WERI-Rb-1 (cell line): ENCODE results near the gene NENF.

Experiments used
- DNase-seq: peaks from one replicate; pipeline ENCODE4 v3.0.0-alpha.2; 2020
- H3K27ac ChIP-seq: fragments of 250-450 bp; sonication (Bioruptor Pico); 2 replicates; pipeline ENCODE4 v1.5.1; 2020; ENCODE audit warnings: mild to moderate bottlenecking, moderate library complexity
- H3K27me3 ChIP-seq: fragments of 250-450 bp; sonication (Bioruptor Pico); 2 replicates; pipeline ENCODE4 v1.5.1; 2021; ENCODE audit warnings: mild to moderate bottlenecking, low read depth, moderate library complexity; ENCODE audit not compliant: insufficient read depth, severe bottlenecking
- H3K36me3 ChIP-seq: fragments of 250-450 bp; sonication (Bioruptor Pico); 2 replicates; pipeline ENCODE4 v1.5.1; 2020; ENCODE audit warnings: mild to moderate bottlenecking, moderate library complexity
- H3K4me3 ChIP-seq: 2 replicates; pipeline ENCODE4 v1.5.1; 2011; ENCODE audit warnings: low read depth, mild to moderate bottlenecking, control low read depth, low read length
- H3K9me3 ChIP-seq: fragments of 250-450 bp; sonication (Bioruptor Pico); 2 replicates; pipeline ENCODE4 v1.5.1; 2021; ENCODE audit warnings: mild to moderate bottlenecking, moderate library complexity; ENCODE audit not compliant: severe bottlenecking
- TF ChIP-seq, protein P1 (sequence below): IDR thresholded peaks from 2 replicates; pipeline ENCODE4 v1.5.1; 2011; ENCODE audit warnings: low read depth, mild to moderate bottlenecking, control low read depth, inconsistent platforms, low read length

The NENF gene

DNA sequence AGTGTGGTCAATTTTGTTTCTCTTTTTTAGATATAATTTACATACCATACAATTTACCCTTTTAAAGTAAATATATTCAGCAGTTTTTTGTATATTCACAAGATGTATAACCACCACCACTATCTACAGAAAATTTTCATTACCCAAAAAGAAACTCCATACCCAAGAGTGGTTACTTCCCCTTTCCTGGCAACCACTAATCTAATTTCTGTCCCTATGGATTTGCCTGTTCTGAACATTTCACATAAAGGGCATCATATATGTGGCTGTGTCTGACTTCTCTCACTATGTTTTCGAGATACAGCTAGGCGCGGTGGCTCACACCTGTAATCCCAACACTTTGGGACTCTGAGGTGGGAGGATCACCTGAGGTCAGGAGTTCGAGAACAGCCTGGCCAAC lies 31.7 kb upstream of the NENF start:
- Histone ChIP-seq H3K9me3 (no peaks in the 10 kb centered on the region), H3K36me3 (peaks cover 3% of the 10 kb centered on the region), H3K27me3 (no peaks in the 10 kb centered on the region), H3K4me3 (no peak overlapping the region), H3K27ac (no peak overlapping the region)
- DNase-seq = no peak
- TF ChIP-seq, protein P1, sequence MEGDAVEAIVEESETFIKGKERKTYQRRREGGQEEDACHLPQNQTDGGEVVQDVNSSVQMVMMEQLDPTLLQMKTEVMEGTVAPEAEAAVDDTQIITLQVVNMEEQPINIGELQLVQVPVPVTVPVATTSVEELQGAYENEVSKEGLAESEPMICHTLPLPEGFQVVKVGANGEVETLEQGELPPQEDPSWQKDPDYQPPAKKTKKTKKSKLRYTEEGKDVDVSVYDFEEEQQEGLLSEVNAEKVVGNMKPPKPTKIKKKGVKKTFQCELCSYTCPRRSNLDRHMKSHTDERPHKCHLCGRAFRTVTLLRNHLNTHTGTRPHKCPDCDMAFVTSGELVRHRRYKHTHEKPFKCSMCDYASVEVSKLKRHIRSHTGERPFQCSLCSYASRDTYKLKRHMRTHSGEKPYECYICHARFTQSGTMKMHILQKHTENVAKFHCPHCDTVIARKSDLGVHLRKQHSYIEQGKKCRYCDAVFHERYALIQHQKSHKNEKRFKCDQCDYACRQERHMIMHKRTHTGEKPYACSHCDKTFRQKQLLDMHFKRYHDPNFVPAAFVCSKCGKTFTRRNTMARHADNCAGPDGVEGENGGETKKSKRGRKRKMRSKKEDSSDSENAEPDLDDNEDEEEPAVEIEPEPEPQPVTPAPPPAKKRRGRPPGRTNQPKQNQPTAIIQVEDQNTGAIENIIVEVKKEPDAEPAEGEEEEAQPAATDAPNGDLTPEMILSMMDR = no peak

DNA sequence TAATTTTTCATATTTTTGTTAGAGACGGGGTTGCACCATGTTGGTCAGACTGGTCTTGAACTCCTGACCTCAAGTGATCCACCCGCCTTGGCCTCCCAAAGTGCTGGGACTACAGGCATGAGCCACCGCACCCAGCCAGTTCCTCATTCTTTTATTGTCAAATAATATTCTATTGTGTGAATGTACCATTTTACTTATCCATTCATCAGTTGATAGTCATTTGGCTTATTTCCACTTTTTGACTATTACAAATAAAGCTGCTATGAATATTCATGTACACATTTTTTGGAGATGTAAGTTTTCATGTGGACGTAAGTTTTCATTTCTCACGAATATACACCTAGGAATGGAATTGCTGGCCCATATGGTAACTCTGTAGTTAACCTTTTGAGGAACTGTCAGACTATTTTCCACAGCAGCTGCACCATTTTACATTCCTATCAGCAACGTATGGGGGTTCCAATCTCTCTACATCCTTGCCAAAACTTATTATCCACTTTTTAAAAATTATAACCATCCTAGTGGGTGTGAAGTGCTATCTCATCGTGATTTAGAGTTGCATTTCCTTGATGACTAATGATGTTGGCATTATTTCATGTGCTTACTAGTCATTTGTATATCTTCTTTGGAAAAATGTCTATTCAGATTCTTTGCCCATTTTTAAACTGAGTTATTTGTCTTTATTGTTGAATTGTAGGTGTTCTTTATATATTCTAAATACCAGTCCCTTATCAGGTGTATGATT lies 30.7 kb upstream of the NENF start:
- H3K4me3 ChIP-seq = no peak overlapping the region
- TF ChIP-seq, protein P1 = no peak
- H3K9me3 ChIP-seq = no peaks in the 10 kb centered on the region
- peaks cover 12% of the 10 kb centered on the region for H3K36me3 ChIP-seq
- no peaks in the 10 kb centered on the region for H3K27me3 ChIP-seq
- DNase-seq = no peak
- H3K27ac ChIP-seq = no peak overlapping the region

DNA sequence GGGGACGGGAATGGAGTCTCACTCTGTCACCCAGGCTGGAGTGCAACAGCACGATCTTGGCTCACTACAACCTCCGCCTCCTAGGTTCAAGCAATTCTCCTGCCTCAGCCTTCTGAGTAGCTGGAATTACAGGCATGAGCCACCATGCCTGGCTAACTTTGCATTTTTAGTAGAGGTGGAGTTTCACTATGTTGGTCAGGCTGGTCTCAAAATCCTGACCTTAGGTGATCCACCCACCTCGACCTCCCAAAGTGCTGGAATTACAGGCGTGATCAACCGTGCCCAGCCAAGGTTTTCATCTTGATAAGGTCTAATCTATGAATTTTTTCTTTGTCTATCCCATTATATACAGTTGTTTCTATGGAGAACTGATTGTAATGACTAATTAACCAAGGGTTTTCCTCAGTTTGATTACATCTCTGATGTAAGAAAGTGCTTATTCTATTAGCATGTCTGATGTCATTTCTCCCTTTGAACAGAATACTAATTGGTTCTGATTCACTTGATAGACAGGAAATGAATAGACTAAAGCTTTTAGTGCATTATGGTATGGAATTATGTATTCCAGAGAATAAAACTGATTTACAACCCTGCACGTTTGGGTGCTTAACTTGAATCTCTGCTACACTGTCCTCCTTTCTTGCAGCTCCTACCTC lies 29.9 kb upstream of the NENF start:
- H3K27me3 ChIP-seq = no peaks in the 10 kb centered on the region
- no peak overlapping the region for H3K27ac ChIP-seq
- TF ChIP-seq, protein P1 = no peak
- DNase-seq = no peak
- H3K36me3 ChIP-seq = peaks cover 20% of the 10 kb centered on the region
- H3K4me3 ChIP-seq = no peak overlapping the region
- H3K9me3 ChIP-seq = peaks cover 3% of the 10 kb centered on the region

DNA sequence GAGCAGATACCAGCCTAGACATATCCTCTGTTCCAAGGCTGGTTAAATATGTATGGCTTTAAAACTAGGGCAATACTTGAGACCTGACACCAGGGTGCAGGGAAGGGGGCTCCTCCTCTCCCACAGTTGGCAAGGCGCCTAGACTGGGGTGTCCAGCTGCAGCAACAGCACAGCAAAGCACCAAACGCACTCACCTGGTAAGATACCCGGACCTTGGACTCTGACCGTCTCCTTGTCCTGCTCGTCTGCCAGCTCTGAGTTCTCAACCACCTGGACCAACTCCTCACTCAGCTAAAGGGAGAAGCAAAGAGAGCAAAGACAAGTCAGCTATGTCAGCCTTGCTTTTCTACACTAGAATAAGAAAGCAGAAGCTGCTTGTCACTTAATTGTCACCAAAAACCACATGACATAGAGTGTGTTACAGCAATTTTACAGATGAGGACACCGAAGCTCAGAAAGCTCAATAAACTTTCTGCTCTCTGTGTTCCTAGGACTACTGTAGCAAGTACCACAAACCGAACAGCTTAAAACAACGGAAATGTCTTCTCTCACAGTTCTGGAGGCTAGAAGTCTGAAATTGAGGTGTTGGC lies 22.4 kb upstream of the NENF start:
- peaks cover 53% of the 10 kb centered on the region for H3K36me3 ChIP-seq
- TF ChIP-seq, protein P1 = no peak

DNA sequence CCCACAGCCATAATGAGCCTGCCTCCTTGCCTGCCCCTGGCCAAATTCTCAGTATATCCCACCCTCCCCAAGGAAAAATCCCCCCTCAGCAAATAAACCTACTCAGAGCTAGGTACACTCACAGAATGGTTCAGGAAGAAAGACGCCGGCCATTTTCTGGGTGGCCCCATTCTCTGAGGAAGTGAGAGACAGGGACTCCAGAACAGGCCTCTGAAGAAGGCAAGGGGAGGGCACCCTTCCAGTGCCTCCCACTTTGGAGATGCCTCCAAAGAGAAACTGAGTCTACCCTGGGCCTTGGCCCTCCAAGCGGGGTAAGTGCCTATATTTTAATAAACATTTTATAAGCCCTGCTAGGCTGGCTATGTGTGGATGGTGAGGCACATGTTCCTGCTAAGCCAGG lies 20.3 kb upstream of the NENF start:
- Histone ChIP-seq H3K36me3 (peaks cover 37% of the 10 kb centered on the region), H3K27me3 (no peaks in the 10 kb centered on the region), H3K27ac (no peak overlapping the region), H3K9me3 (peaks cover 3% of the 10 kb centered on the region), H3K4me3 (no peak overlapping the region)
- TF ChIP-seq, protein P1 = no peak
- no peak for DNase-seq

More for the DNA sequence above, 22.4 kb upstream of the NENF start:
- H3K9me3 ChIP-seq = peaks cover 3% of the 10 kb centered on the region
- no peak overlapping the region for H3K27ac ChIP-seq
- H3K27me3 ChIP-seq = no peaks in the 10 kb centered on the region
- DNase-seq = no peak
- no peak overlapping the region for H3K4me3 ChIP-seq
